AG09319 (cell line): ENCODE measurements around the gene HOXB13.
"Not testable (repeated sequence)": the region's sequence is repeated elsewhere in the genome, so short reads cannot be mapped to it uniquely, and the experiment has no call there.

ENCODE experiments used
- DNase-seq: peaks from one replicate; pipeline ENCODE4 v3.0.0-alpha.2; 2010; ENCODE audit warnings: low read depth; ENCODE audit errors: extremely low read depth
- TF ChIP-seq, protein P1 (sequence below): IDR thresholded peaks from 2 replicates; pipeline ENCODE4 v1.5.1; 2011; ENCODE audit warnings: low read depth, mild to moderate bottlenecking, inconsistent platforms, low read length, moderate library complexity

Gene HOXB13

DNA sequence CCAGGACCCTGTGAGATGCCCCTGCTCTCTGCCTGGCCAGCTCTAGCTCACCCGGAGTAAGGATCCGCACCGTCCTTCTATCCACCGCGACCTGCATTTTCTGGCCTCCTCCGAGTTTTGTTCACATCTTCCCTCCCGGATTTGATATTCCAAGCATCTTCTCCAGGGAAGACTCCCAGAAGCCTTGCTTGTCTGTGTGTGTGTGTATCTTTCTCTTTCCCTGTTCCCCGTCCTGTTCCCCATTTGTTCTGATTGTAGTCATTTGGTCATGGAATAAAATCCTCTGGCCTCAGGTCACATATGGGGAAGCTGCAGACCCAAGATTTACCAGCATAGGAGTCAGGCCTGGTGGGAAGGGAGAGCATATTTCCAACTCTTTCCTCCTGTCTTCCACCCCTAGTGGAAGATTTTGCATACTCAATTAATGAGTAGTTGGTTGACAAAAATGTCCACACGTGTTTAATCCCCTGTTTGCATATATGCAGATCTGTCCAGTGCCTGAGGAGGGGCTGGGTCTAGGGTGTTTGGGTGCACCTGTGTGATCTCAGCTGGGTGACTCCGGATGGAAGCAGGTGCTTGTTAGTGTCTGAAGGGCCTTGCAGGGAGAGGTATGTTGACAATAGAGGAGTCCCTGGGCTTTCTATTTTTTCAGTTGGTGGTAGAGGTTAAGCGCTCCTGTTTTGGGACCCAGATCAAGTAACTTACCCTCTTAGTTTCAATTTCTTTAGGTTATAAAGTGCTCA is 8.1 kb downstream of the HOXB13 start:
- no peak for DNase-seq

DNA sequence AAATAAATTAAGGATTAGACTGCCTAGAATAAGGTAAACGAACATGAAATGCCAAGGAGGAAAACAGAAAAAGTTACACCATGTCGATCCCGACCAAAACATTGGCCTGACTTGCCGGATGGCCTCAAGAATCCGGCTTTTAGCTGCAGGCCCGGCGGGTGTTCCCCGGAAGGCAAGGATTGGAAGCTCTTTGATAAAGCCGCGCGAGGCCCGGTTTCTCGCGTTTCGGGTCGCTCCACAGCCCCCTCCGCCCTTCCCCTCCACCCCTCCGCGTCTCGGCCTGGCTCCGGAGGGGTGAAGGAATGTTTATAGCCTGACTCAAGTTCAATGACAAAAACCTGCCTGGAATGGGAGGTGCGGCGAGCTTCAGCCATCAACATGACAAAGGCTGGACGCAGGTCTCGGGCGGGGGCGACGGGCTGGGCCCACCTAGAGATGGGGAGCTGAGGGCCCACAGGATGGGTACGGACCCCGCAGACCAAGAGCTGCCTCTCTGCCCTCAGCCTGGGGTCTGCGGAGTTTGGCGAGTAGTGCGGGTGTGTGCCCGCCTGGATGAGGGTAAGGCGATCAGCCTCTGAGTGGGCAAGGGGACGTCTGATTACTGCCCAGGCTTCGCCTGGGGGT is 8.8 kb downstream of the HOXB13 start:
- no peak for DNase-seq
- TF ChIP-seq, protein P1, sequence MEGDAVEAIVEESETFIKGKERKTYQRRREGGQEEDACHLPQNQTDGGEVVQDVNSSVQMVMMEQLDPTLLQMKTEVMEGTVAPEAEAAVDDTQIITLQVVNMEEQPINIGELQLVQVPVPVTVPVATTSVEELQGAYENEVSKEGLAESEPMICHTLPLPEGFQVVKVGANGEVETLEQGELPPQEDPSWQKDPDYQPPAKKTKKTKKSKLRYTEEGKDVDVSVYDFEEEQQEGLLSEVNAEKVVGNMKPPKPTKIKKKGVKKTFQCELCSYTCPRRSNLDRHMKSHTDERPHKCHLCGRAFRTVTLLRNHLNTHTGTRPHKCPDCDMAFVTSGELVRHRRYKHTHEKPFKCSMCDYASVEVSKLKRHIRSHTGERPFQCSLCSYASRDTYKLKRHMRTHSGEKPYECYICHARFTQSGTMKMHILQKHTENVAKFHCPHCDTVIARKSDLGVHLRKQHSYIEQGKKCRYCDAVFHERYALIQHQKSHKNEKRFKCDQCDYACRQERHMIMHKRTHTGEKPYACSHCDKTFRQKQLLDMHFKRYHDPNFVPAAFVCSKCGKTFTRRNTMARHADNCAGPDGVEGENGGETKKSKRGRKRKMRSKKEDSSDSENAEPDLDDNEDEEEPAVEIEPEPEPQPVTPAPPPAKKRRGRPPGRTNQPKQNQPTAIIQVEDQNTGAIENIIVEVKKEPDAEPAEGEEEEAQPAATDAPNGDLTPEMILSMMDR = no peak

More for the DNA sequence above, 8.1 kb downstream of the HOXB13 start:
- TF ChIP-seq, protein P1 = no peak

DNA sequence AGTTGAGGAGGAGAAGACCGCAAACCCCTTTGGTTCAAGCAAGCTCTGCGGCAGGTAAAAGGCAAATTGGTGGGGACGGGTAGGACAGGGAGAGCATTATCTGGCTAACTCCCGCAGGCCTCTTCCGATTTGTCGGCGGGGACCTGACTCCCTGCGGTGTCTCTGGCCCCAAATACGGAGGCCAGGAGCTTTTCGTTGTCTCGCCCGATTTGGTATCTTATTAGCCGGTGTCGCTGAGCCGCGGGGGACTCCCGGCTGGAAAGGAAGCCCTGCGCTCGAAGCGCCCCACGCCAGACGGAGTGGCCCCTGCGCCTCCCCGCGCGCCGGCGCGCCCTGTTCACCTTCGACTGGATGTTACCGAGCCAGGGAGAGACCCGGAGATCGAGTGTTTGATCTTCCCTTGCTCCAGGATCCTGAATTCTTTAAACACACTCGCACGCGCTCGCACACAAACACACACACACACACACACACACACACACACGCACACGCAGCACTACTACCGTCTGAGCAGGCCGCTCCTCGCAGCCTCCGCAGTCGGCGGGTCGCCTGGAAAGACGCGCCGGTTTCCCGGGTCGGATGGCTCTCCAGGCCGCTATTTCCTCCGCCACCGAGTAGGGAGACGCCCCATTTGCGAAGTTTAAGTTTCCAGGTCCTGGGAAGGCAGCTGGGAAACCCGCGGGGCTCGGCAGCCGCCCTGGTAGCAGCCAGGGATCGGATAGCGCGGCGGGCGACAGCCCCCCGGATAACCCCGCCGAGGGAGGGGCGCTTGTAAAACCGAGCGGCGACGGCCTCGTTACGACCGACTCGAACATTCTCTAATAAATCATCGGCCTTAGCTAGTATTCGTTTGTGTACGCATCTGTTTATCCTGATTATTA is 9.5 kb downstream of the HOXB13 start:
- TF ChIP-seq, protein P1 = no peak
- no peak for DNase-seq

DNA sequence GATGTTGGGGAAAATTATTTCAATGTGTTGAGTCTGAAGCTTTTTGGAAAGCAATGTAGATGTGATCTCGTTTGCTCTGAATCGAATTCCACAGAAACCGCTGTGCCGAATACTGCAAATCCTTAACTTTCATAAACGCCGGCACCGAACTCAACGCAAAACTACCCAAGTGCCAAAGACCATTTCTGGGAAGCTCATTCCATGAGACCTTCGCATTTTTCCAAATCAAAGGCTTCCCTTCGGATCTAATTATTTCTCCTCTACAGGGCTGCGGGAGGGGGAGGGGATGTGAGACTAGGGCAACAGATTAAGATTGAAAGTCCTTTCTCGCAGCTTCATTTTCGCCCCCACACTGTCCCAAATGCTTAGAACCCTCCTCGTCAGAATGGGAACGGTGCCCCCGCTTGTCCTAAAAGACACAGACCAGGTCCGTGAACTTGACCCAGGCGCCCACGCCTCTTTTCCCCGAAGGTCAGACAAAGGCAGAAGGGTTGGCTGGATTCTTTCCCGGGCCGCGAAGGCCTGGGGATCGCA is 10.3 kb downstream of the HOXB13 start:
- TF ChIP-seq, protein P1 = no peak
- no peak for DNase-seq

DNA sequence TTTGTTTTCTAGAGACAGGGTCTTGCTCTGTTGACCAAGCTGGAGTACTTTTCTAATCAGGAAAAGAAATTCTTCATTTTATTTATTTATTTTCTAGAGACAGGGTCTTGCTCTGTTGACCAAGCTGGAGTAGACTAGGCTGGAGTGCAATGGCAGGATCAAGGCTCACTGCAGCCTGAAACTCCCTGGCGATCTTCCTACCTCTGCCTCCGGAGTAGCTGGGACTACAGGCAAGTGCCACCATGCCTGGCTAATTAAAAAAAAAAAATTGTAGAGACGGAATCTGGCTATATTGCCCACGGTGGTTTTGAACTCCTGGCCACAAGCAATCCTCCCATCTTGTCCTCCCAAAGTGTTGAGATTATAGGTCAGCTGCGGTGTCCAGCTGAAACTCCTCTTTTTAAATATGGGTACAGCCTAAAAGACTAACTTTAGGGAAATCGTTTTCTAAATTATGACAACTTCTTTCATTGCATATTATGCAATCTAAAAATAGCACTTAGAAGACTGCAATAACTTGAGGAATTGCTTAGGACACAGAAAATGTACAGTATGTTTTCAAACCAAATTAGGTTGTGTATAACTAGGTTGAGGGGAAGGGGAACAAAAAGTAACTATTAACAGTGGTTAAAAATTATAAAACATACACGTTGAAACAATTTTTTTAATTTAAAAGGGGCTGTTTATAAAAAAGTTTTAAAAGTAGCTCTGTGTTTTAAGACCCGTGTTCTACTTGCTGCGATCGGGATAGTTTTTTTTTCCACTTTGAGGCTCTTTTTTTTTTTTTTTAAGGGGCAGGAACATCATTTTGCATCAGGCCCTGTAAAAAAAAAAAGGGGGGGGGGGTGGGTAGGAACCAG is 11.0 kb downstream of the HOXB13 start:
- TF ChIP-seq, protein P1 = no peak
- DNase-seq = no peak

DNA sequence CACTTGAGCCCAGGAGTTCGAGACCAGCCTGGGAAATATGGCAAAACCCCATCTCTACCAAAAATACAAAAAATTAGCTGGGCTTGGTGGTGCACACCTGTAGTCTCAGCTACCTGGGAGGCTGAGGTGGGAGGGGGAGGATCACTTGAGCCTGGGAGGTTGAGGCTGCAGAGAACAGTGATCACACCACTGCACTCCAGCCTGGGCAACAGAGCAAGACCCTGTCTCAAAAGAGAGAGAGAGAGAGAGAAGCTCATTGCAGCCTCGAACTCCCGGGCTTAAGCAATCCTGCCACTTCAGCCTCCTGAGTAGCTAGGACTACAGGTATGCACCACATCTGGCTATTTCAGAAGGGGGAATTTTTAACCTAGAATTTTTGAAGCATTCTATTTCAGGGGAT is 12.0 kb downstream of the HOXB13 start:
- DNase-seq = not testable (repeated sequence)
